SU-DHL-6 (cell line): ENCODE data around the gene SH3RF3.

ENCODE experiments used
- H2AFZ ChIP-seq: fragments of 200-600 bp; sonication (generic); 2 replicates; pipeline ENCODE4 v1.6.1; 2014; ENCODE audit warnings: low read depth, mild to moderate bottlenecking, moderate library complexity, mixed read lengths, antibody characterized with exemption, low read length; ENCODE audit not compliant: severe bottlenecking
- H3F3A ChIP-seq: fragments of 200-600 bp; shearing (Covaris generic); 2 replicates; pipeline ENCODE4 v1.6.0; 2016; ENCODE audit warnings: antibody characterized with exemption, mild to moderate bottlenecking; ENCODE audit not compliant: insufficient read depth
- H3K27ac ChIP-seq: fragments of 200-600 bp; sonication (generic); 2 replicates; pipeline ENCODE4 v1.5.1; 2016; ENCODE audit warnings: low read depth, mild to moderate bottlenecking, low read length, moderate library complexity, mixed read lengths
- H3K27me3 ChIP-seq: fragments of 200-600 bp; sonication (generic), shearing (Covaris generic); 2 replicates; pipeline ENCODE4 v1.6.0; 2014; ENCODE audit warnings: mild to moderate bottlenecking, low read length
- H3K36me3 ChIP-seq: fragments of 200-600 bp; sonication (generic); 2 replicates; pipeline ENCODE4 v1.6.1; 2014; ENCODE audit warnings: mild to moderate bottlenecking, low read length, mixed read lengths
- H3K4me2 ChIP-seq: fragments of 300-600, 200-600 bp; shearing (Covaris generic), sonication (generic); 2 replicates; pipeline ENCODE4 v1.6.0; 2014; ENCODE audit warnings: low read length, low read depth, mild to moderate bottlenecking; ENCODE audit not compliant: poor library complexity, severe bottlenecking
- H3K4me3 ChIP-seq: fragments of 200-600 bp; sonication (generic); 2 replicates; pipeline ENCODE4 v1.5.1; 2014; ENCODE audit warnings: antibody characterized with exemption, low read length, mild to moderate bottlenecking, mixed read lengths; ENCODE audit not compliant: insufficient read depth, poor library complexity, severe bottlenecking
- H3K79me2 ChIP-seq: fragments of 200-600 bp; sonication (generic); 2 replicates; pipeline ENCODE4 v1.6.1; 2014; ENCODE audit warnings: mild to moderate bottlenecking, low read length, moderate library complexity; ENCODE audit not compliant: insufficient read depth
- H3K9ac ChIP-seq: fragments of 200-600 bp; sonication (generic); 2 replicates; pipeline ENCODE4 v1.7.0; 2014; ENCODE audit warnings: mild to moderate bottlenecking, low read length
- H3K9me2 ChIP-seq: fragments of 200-600 bp; sonication (generic); replicated peaks from 2 replicates; pipeline ENCODE4 v1.6.1; 2014; ENCODE audit warnings: low read length; ENCODE audit not compliant: insufficient read depth
- H3K9me3 ChIP-seq: fragments of 200-600 bp; sonication (generic); 2 replicates; pipeline ENCODE4 v1.6.1; 2014; ENCODE audit warnings: low read length, mixed read lengths; ENCODE audit not compliant: insufficient read depth
- H4K20me1 ChIP-seq: fragments of 200-600 bp; sonication (generic); 2 replicates; pipeline ENCODE4 v1.6.1; 2014; ENCODE audit warnings: low read depth, mild to moderate bottlenecking, antibody characterized with exemption, low read length, moderate library complexity, mixed read lengths
- EZH2phosphoT487 ChIP-seq: fragments of 200-600 bp; sonication (generic), shearing (Covaris generic); conservative IDR thresholded peaks from 2 replicates; pipeline ENCODE4 v1.6.1; 2018; ENCODE audit warnings: mild to moderate bottlenecking, antibody characterized with exemption, low read length, moderate library complexity, mixed read lengths
- TF ChIP-seq, protein P1 (sequence below): fragments of 200-600 bp; sonication (generic); IDR thresholded peaks from one replicate; pipeline ENCODE4 v1.5.1; 2017; ENCODE audit warnings: antibody characterized with exemption, mild to moderate bottlenecking, low read length, moderate library complexity; ENCODE audit not compliant: insufficient read depth, poor library complexity, severe bottlenecking

Gene SH3RF3

DNA sequence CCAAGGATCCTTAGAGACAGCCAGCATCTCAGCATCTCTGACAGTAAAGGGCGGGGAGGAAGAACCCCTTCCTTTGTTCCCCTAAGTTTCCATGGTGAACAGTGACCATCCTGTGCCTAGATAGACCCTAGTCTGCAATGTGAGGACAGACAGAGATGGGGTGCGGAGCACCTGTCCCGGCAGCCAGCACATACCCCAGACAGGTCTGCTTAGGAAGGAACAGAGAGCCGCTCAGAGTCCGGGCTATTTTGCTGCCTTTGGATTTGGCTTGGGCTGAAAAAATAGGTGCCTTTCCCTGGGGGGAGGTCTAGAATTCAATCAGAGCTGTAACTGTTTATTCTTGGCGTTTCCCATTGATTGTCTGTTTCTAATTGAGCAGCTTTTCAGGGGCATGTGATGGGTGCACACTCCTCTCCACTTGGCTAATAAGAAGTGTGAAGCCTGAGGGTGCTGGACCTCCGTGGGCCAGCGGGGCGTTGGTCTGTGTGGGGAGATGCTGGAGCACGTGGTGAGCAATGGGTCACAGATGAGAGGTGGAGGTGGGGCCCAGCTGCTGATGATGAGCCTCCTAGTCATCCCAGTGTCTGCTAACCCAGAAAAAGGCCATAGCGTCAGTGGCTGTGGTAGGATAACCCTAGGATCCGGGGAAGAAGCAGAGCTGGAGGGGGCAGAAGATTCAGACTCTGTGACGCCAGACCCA lies 247.9 kb downstream of the SH3RF3 start:
- H3K79me2 ChIP-seq: no peaks in the 10 kb centered on the region
- H3K27ac ChIP-seq: no peak overlapping the region
- no peaks in the 10 kb centered on the region for H3K9me3 ChIP-seq
- no peak overlapping the region for H3K4me3 ChIP-seq
- no peaks in the 10 kb centered on the region for H3K36me3 ChIP-seq
- no peak for TF ChIP-seq EZH2phosphoT487
- TF ChIP-seq, protein P1, sequence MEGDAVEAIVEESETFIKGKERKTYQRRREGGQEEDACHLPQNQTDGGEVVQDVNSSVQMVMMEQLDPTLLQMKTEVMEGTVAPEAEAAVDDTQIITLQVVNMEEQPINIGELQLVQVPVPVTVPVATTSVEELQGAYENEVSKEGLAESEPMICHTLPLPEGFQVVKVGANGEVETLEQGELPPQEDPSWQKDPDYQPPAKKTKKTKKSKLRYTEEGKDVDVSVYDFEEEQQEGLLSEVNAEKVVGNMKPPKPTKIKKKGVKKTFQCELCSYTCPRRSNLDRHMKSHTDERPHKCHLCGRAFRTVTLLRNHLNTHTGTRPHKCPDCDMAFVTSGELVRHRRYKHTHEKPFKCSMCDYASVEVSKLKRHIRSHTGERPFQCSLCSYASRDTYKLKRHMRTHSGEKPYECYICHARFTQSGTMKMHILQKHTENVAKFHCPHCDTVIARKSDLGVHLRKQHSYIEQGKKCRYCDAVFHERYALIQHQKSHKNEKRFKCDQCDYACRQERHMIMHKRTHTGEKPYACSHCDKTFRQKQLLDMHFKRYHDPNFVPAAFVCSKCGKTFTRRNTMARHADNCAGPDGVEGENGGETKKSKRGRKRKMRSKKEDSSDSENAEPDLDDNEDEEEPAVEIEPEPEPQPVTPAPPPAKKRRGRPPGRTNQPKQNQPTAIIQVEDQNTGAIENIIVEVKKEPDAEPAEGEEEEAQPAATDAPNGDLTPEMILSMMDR: no peak
- H3K9ac ChIP-seq: no peak overlapping the region
- no peak overlapping the region for H2AFZ ChIP-seq
- no peaks in the 10 kb centered on the region for H4K20me1 ChIP-seq
- no peak overlapping the region for H3K4me2 ChIP-seq
- H3F3A ChIP-seq: no peaks in the 10 kb centered on the region
- H3K9me2 ChIP-seq: no peaks in the 10 kb centered on the region
- no peaks in the 10 kb centered on the region for H3K27me3 ChIP-seq

DNA sequence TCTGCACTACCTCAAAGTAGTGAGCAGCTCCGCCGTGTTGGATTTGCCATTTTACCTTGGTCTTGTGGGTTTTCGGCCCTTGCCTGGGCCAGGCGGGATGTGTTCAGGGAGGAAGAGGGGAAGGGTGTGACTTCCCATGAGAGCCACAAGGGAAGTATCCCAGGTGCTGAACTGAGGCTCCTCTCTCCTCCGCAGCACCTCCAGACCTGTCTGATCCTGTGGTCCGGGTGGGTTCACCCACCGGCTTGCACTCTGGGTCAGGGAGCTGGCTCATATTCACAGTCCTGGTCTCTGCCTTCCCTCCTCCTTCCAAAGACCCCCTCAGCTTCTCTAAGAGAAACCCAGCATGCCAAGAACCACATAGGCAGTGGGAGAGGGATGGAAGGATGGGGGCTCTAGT lies 249.0 kb downstream of the SH3RF3 start:
- Histone ChIP-seq H3K27ac (no peak overlapping the region), H3K9me3 (no peaks in the 10 kb centered on the region), H3K4me3 (no peak overlapping the region), H3K9me2 (no peaks in the 10 kb centered on the region), H3K27me3 (no peaks in the 10 kb centered on the region), H2AFZ (no peak overlapping the region), H3F3A (no peaks in the 10 kb centered on the region), H3K4me2 (no peak overlapping the region), H3K79me2 (no peaks in the 10 kb centered on the region), H3K36me3 (no peaks in the 10 kb centered on the region), H4K20me1 (no peaks in the 10 kb centered on the region), H3K9ac (no peak overlapping the region)
- no peak for TF ChIP-seq EZH2phosphoT487
- TF ChIP-seq, protein P1: no peak

DNA sequence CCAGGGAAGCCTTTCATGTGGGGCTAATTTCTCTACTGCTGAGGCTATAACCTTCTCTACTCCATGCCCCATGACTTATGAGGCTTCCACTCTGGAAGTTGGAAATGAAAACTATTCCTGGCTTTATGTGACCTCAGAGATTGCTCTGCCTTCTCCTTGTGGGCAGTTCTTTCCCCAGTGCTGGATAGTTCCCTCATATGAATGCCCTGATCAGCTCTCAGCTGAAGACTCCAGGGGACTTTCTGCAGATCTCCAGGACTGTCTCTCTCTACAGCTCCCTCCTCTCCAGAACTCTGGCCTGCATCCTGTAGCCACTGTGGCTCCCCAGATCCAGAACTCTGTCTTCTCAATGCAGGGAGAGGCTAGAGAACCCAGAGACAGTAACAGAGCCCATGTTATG lies 249.7 kb downstream of the SH3RF3 start:
- Histone ChIP-seq H3K9me2 (no peaks in the 10 kb centered on the region), H3K79me2 (no peaks in the 10 kb centered on the region), H3K36me3 (no peaks in the 10 kb centered on the region), H3K4me3 (no peak overlapping the region), H3F3A (no peaks in the 10 kb centered on the region), H3K9me3 (no peaks in the 10 kb centered on the region), H2AFZ (no peak overlapping the region), H3K27ac (no peak overlapping the region), H3K27me3 (no peaks in the 10 kb centered on the region), H3K9ac (no peak overlapping the region), H4K20me1 (no peaks in the 10 kb centered on the region), H3K4me2 (no peak overlapping the region)
- TF ChIP-seq EZH2phosphoT487: no peak
- TF ChIP-seq, protein P1: no peak
